ENCODE measurements around the gene SHROOM3.

DNA sequence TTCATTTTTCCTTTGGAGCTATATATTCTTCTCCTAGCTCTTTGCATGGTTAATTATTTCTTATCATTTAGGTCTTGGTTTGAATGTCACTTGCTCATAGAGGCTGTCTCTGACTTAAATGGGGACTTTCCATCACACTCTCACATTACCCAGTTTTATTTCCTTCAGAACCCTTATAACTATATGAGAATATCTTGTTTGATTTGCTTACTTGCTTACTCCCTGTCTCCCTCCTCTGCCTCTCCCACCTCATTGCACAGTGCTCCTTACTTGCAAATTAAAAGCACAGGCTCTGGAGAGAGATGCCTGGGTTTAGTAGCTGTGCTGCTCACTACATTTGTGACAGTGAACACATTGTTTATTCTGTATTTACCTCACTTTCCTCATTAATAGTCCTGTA lies 288.3 kb downstream of the SHROOM3 start:
- TF ChIP-seq, protein P1, sequence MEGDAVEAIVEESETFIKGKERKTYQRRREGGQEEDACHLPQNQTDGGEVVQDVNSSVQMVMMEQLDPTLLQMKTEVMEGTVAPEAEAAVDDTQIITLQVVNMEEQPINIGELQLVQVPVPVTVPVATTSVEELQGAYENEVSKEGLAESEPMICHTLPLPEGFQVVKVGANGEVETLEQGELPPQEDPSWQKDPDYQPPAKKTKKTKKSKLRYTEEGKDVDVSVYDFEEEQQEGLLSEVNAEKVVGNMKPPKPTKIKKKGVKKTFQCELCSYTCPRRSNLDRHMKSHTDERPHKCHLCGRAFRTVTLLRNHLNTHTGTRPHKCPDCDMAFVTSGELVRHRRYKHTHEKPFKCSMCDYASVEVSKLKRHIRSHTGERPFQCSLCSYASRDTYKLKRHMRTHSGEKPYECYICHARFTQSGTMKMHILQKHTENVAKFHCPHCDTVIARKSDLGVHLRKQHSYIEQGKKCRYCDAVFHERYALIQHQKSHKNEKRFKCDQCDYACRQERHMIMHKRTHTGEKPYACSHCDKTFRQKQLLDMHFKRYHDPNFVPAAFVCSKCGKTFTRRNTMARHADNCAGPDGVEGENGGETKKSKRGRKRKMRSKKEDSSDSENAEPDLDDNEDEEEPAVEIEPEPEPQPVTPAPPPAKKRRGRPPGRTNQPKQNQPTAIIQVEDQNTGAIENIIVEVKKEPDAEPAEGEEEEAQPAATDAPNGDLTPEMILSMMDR (IDR thresholded peaks at IDR 0.05; ENCODE audit: poor library complexity, severe bottlenecking) = no peak
- TF ChIP-seq EP300 (conservative IDR thresholded peaks at IDR 0.05; ENCODE audit: poor library complexity, severe bottlenecking) (no peak), TAF1 (IDR thresholded peaks at IDR 0.05; ENCODE audit: low read depth) (no peak), SMC3 (conservative IDR thresholded peaks at IDR 0.05; ENCODE audit: poor library complexity) (no peak), EZH2 (IDR thresholded peaks at IDR 0.05; ENCODE audit: borderline replicate concordance, insufficient read depth, low read length, poor library complexity, severe bottlenecking) (no peak), POLR2AphosphoS5 (IDR thresholded peaks at IDR 0.05) (no peak), RAD21 (conservative IDR thresholded peaks at IDR 0.05) (no peak)
- TF ChIP-seq, protein P2, sequence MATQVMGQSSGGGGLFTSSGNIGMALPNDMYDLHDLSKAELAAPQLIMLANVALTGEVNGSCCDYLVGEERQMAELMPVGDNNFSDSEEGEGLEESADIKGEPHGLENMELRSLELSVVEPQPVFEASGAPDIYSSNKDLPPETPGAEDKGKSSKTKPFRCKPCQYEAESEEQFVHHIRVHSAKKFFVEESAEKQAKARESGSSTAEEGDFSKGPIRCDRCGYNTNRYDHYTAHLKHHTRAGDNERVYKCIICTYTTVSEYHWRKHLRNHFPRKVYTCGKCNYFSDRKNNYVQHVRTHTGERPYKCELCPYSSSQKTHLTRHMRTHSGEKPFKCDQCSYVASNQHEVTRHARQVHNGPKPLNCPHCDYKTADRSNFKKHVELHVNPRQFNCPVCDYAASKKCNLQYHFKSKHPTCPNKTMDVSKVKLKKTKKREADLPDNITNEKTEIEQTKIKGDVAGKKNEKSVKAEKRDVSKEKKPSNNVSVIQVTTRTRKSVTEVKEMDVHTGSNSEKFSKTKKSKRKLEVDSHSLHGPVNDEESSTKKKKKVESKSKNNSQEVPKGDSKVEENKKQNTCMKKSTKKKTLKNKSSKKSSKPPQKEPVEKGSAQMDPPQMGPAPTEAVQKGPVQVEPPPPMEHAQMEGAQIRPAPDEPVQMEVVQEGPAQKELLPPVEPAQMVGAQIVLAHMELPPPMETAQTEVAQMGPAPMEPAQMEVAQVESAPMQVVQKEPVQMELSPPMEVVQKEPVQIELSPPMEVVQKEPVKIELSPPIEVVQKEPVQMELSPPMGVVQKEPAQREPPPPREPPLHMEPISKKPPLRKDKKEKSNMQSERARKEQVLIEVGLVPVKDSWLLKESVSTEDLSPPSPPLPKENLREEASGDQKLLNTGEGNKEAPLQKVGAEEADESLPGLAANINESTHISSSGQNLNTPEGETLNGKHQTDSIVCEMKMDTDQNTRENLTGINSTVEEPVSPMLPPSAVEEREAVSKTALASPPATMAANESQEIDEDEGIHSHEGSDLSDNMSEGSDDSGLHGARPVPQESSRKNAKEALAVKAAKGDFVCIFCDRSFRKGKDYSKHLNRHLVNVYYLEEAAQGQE (IDR thresholded peaks at IDR 0.05; ENCODE audit: borderline replicate concordance) = no peak

All from neural cell (in vitro differentiated cells).